Breast epithelium (tissue), 4 donors: Measurements from ENCODE around the gene STK35. TPM values are rescaled to one million over a fixed set of nuclear protein-coding genes. Genes with fewer than 3 reads are reported as not detected.

Experiments used
- DNase-seq, 2 donors: peaks; one replicate each; pipeline ENCODE4 v3.0.0-alpha.2; 2019; ENCODE audit warnings: low spot score in 2 of 2
- H3K27ac ChIP-seq, 2 donors: fragments of 200-600 bp; sonication (generic) in 1 of 2; one replicate each; pipeline ENCODE4 v1.5.1; 2016 to 2019; ENCODE audit warnings: mild to moderate bottlenecking in 1 of 2
- H3K27me3 ChIP-seq, 2 donors: fragments of 200-600 bp; sonication (generic) in 1 of 2; one replicate each; pipeline versions ENCODE4 v1.5.1 to v1.6.0; 2017 to 2019; ENCODE audit warnings: control low read depth in 1 of 2, mild to moderate bottlenecking in 1 of 2
- H3K36me3 ChIP-seq: fragments of 200-600 bp; one replicate; pipeline ENCODE4 v1.5.1; 2019
- H3K4me1 ChIP-seq, 2 donors: fragments of 200-600 bp; sonication (generic); one replicate each; pipeline ENCODE4 v1.5.1; 2016 to 2019; ENCODE audit warnings: control low read depth in 1 of 2
- H3K4me3 ChIP-seq, 3 donors: fragments of 200-600 bp; sonication (generic); 1 replicate in 2 of 3; 2 replicates in 1 of 3; pipeline ENCODE4 v1.5.1; 2016 to 2019; ENCODE audit warnings: mild to moderate bottlenecking in 3 of 3, moderate library complexity in 2 of 3
- H3K9me3 ChIP-seq, 2 donors: fragments of 200-600 bp; sonication (generic) in 1 of 2; one replicate each; pipeline ENCODE4 v1.5.1; 2016 to 2019; ENCODE audit warnings: control low read depth in 1 of 2
- POLR2A ChIP-seq: fragments of 450-650 bp; IDR thresholded peaks from one replicate; pipeline ENCODE4 v1.6.1; 2016; ENCODE audit warnings: antibody characterized with exemption, mild to moderate bottlenecking, moderate library complexity
- POLR2AphosphoS5 ChIP-seq, 3 donors: sonication (generic); formaldehyde crosslinking; IDR thresholded peaks; one replicate each; pipeline ENCODE4 v1.6.1; 2017; ENCODE audit warnings: antibody characterized with exemption in 3 of 3
- intact Hi-C: fragments of 100-400 bp; cut with DNase I; formaldehyde crosslinking; loops from one replicate; pipeline ENCODE4 v1.15.1; 2023; ENCODE audit warnings: low total_unique reads
- total RNA-seq, 3 donors: library from RNA; depleted of rRNA; stranded (reverse); fragments of >200 nt; gene quantifications; one replicate each; pipeline ENCODE4 v1.1.0, GENCODE V29; 2016
- TF ChIP-seq, protein P1 (sequence below), 3 donors: fragments of 450-650 bp; IDR thresholded peaks; one replicate each; pipeline ENCODE4 v1.5.1; 2016 to 2017; ENCODE audit warnings: antibody characterized with exemption in 3 of 3, mild to moderate bottlenecking in 3 of 3, moderate library complexity in 3 of 3

STK35 gene
- total RNA-seq, 3 donors from 2014 or later, result 15.2 to 26.3 (median 16.7) TPM

DNA sequence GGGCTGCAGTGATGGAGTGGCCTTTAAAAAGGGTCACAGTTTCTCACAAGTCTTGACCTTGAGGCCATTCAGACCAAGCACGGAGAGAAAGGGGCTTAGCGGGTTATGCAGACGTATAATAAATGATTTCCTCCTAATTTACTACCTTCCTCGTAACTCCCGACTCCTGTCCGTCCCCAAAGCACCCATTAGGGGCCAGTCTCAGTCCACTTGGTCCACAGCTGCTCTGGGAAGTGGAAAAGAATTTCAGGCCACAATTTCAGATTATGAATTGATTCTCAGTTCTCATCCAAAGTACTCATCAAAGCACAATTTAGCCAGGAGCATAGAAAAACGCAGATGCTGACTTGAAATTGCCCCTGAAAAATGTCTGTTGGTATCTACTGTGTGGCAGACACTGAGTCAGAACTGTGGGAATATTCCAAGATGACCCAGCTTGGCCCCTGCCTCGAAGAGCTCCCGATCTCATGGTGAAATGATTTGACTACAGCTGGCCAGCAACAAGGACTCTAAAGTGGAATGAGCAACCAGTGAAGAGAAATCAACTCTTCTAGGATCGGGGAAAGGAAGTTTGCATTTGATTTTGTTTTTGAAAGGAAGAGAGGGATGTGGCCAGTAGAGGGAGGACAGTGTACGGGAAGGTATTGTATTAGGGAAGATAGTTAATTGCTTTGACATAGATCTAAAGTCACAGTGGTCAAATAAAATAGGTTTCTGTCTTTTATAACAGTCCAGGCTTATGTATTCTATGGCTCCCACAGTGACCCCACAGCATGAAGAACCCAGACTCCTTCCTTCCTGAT is 15.2 kb upstream of the STK35 start:
- intact Hi-C loops, result no loop called here
- TF ChIP-seq, protein P1, sequence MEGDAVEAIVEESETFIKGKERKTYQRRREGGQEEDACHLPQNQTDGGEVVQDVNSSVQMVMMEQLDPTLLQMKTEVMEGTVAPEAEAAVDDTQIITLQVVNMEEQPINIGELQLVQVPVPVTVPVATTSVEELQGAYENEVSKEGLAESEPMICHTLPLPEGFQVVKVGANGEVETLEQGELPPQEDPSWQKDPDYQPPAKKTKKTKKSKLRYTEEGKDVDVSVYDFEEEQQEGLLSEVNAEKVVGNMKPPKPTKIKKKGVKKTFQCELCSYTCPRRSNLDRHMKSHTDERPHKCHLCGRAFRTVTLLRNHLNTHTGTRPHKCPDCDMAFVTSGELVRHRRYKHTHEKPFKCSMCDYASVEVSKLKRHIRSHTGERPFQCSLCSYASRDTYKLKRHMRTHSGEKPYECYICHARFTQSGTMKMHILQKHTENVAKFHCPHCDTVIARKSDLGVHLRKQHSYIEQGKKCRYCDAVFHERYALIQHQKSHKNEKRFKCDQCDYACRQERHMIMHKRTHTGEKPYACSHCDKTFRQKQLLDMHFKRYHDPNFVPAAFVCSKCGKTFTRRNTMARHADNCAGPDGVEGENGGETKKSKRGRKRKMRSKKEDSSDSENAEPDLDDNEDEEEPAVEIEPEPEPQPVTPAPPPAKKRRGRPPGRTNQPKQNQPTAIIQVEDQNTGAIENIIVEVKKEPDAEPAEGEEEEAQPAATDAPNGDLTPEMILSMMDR (IDR thresholded peaks at IDR 0.05), result no peak
- DNase-seq, result no peak

DNA sequence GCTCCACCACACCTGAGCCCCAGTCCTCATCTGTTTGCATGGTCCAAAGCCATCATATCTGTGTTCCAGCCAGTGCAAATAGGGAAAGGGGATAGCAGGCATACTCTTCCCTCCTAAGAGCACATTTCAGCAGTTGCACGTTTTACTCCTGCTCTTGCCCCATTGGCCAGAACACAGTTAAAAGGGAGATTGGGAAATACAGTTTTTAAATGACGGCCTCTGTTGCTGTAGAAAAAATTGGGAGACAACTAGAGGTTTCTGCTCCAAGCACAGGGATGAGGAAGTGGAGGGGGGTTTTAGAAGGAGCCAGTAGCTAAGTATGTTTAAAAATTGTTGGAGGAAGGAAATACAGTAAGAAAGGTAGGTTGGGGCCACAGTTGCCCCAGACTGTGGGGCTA is 14.6 kb upstream of the STK35 start:
- Histone ChIP-seq H3K27me3 (peaks cover 0 to 9% of the 10 kb centered on the region in 2 donors), H3K4me1 (no peaks in the 10 kb centered on the region), H3K36me3 (no peaks in the 10 kb centered on the region), H3K4me3 (no peak overlapping the region), H3K9me3 (no peaks in the 10 kb centered on the region), H3K27ac (no peak overlapping the region)
- no peak for DNase-seq
- intact Hi-C loops, result no loop called here
- TF ChIP-seq, protein P1 (IDR thresholded peaks at IDR 0.05), result no peak
- TF ChIP-seq POLR2AphosphoS5 (IDR thresholded peaks at IDR 0.05), result no peak
- TF ChIP-seq POLR2A, result no peak

More for the DNA sequence above, 15.2 kb upstream of the STK35 start:
- peaks cover 0 to 4% of the 10 kb centered on the region in 2 donors for H3K27me3 ChIP-seq
- H3K9me3 ChIP-seq, result no peaks in the 10 kb centered on the region
- no peaks in the 10 kb centered on the region for H3K36me3 ChIP-seq
- H3K4me3 ChIP-seq, result no peak overlapping the region
- H3K4me1 ChIP-seq, result no peaks in the 10 kb centered on the region
- no peak overlapping the region for H3K27ac ChIP-seq

DNA sequence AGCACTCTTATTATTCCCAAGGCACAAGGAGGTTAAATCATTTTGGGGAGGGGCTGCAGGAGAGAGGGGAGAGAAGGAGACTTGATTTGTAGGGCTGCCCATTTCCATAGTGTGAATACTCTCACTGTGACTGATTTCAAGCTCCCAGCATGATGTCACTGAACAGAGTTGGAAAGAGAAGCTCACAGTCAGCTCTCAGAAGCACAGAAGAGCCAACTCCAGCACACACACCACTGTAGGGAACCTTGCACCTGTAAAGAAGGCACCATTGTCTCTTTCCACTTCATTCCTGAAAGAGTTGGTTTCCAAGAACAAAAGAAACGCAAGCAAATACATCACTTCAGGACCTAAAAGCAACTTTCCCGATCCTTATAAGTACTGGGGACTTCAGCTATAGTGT is 12.7 kb upstream of the STK35 start:
- H3K36me3 ChIP-seq, result no peaks in the 10 kb centered on the region
- intact Hi-C loops, result no loop called here
- H3K27ac ChIP-seq, result no peak overlapping the region
- no peaks in the 10 kb centered on the region for H3K9me3 ChIP-seq
- no peak overlapping the region for H3K4me3 ChIP-seq
- DNase-seq, result no peak
- no peak for TF ChIP-seq POLR2A
- TF ChIP-seq POLR2AphosphoS5 (IDR thresholded peaks at IDR 0.05), result no peak
- H3K4me1 ChIP-seq, result no peaks in the 10 kb centered on the region
- H3K27me3 ChIP-seq, result peaks cover 0 to 11% of the 10 kb centered on the region in 2 donors

DNA sequence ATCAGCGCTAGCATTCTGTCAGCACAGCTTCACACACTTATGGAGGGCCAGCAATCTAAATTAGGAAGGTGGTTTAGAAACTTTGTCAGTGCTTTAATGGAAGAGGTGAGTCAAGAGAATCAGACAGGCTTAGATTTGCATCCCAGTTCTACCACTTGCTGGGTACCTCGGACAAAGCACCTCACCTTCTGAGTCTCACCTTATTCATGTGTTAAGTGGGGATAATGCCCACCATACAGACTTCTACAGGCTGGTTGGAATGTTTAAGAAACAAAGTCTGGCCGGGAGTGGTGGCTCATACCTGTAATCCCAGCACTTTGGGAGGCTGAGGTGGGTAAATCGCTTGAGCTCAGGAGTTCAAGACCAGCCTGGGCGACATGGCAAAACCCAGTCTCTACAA is 12.2 kb upstream of the STK35 start:
- Histone ChIP-seq H3K4me3 (no peak overlapping the region), H3K27me3 (peaks cover 0 to 14% of the 10 kb centered on the region in 2 donors), H3K27ac (no peak overlapping the region), H3K9me3 (no peaks in the 10 kb centered on the region), H3K36me3 (no peaks in the 10 kb centered on the region), H3K4me1 (no peaks in the 10 kb centered on the region)
- intact Hi-C loops, result no loop called here
- no peak for DNase-seq
- TF ChIP-seq POLR2A (no peak), POLR2AphosphoS5 (IDR thresholded peaks at IDR 0.05) (no peak)
- TF ChIP-seq, protein P1 (IDR thresholded peaks at IDR 0.05), result no peak

DNA sequence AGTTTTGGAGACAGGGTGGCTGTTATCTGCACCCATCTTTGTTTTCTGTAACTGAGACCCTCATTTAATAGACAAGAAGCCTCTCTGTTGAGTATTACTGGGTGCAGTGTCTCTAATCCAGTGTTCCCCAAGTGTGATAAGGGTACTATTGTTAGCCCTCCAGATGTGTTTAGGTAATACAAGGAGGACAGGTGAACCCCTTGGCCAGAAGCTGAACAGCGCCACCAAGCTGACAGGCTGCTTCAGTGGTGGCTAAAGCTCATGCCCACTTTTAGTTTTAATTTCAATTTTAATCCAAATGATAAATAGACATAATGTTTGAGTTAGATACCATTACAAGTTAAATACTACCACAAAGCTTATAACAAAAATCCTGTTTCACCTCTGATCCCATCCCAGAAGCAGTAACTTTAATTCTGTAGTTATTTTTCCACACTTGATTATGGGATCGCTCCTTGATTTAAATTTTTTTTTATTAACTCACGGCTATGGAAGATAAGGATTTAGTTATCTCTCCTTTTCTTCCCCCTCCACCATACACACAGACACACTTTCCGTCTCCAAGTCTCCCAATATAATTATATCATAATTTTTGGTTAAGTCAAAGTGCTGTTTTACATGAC is 8.4 kb upstream of the STK35 start:
- Histone ChIP-seq H3K4me3 (no peak overlapping the region), H3K27ac (no peak overlapping the region), H3K27me3 (peaks cover 0 to 24% of the 10 kb centered on the region in 2 donors), H3K9me3 (no peaks in the 10 kb centered on the region), H3K36me3 (no peaks in the 10 kb centered on the region), H3K4me1 (no peaks in the 10 kb centered on the region)
- intact Hi-C loops, result no loop called here
- TF ChIP-seq POLR2A (no peak), POLR2AphosphoS5 (IDR thresholded peaks at IDR 0.05) (no peak)
- TF ChIP-seq, protein P1 (IDR thresholded peaks at IDR 0.05), result peak in 1 of 3 donors; percentile 27
- DNase-seq, result no peak
